ENCODE results near the gene XK.

The XK gene

DNA sequence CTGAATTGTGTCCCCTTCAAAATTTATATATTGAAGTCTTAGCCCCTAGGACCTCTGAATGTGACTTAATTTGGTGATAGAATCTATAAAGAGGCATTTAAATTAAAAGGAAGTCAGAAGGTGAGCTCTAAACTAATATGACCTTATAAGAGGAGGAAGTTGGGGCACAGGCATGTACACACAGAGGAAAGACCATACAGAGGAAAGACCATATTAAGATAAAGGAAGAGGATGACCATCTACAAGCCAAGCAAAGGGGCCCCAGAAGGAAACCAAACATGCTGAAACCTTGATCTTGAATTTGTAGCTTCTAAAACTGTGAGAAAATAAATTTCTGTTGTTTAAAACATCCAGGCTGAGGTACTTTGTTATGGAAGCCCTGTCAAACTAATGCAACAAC, 67.3 kb downstream of the XK start:
- DNase-seq = no peak
- H2BK120ac ChIP-seq (ENCODE audit: insufficient read depth, low read length, poor library complexity) = no peak overlapping the region
- H3K4me3 ChIP-seq (ENCODE audit: low read depth, low read length) = no peak overlapping the region
- H2AK5ac ChIP-seq (ENCODE audit: low read length) = no peak overlapping the region
- no peaks in the 10 kb centered on the region for H3K4me1 ChIP-seq (ENCODE audit: control insufficient read depth in 1 of 2, insufficient read depth in 2 of 2, low read length in 2 of 2)
- H3K9me3 ChIP-seq (ENCODE audit: insufficient read depth, low read depth, low read length) = no peaks in the 10 kb centered on the region
- H4K8ac ChIP-seq (ENCODE audit: low read depth, low read length) = no peak overlapping the region
- no peak overlapping the region for H2AFZ ChIP-seq (ENCODE audit: insufficient read depth, low read length, poor library complexity)
- no peaks in the 10 kb centered on the region for H3K27me3 ChIP-seq (ENCODE audit: insufficient read depth, low read length)
- H3K18ac ChIP-seq (ENCODE audit: low read length) = no peak overlapping the region
- H3K36me3 ChIP-seq (ENCODE audit: control insufficient read depth in 1 of 2, insufficient read depth in 2 of 2, low read length in 2 of 2) = no peaks in the 10 kb centered on the region
- H2BK5ac ChIP-seq (ENCODE audit: low read depth, low read length, poor library complexity) = no peak overlapping the region
- no peak overlapping the region for H3K23ac ChIP-seq (ENCODE audit: low read length)
- H3K79me1 ChIP-seq (ENCODE audit: low read length) = no peaks in the 10 kb centered on the region
- H3K9ac ChIP-seq (ENCODE audit: low read length) = no peak overlapping the region
- no peak overlapping the region for H3K4me2 ChIP-seq (ENCODE audit: low read length)
- no peak overlapping the region for H3K4ac ChIP-seq (ENCODE audit: low read depth, low read length)
- H2BK12ac ChIP-seq (ENCODE audit: low read length) = no peak overlapping the region
- no peak overlapping the region for H3K14ac ChIP-seq (ENCODE audit: low read length)
- no peaks in the 10 kb centered on the region for H3K79me2 ChIP-seq (ENCODE audit: control insufficient read depth, insufficient read depth, low read length, poor library complexity)
- H4K91ac ChIP-seq (ENCODE audit: low read depth, low read length) = no peak overlapping the region
- no peak overlapping the region for H4K12ac ChIP-seq (ENCODE audit: low read depth, low read length)
- H3K27ac ChIP-seq (ENCODE audit: low read depth, low read length) = no peak overlapping the region

DNA sequence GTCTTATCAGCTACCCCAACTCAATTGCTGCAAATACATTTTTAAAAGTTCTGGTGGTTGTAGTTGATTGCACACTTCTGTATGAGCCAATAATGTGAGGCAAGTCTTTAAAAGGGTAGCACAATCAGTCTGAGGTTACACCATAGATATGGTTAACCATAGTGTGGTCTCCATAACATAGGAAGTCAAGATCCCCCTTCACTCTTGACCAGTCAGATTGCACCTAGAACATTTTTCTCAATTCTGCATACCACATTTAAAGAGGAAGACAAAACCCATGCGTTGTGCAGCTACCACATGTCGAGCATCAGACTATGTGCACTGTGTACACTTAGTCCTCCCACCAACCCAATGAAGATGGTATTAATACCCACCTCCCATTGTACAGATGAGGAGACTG, 67.8 kb downstream of the XK start:
- H4K12ac ChIP-seq (ENCODE audit: low read depth, low read length) = no peak overlapping the region
- no peak overlapping the region for H2BK12ac ChIP-seq (ENCODE audit: low read length)
- H2BK120ac ChIP-seq (ENCODE audit: insufficient read depth, low read length, poor library complexity) = no peak overlapping the region
- no peak overlapping the region for H3K4me2 ChIP-seq (ENCODE audit: low read length)
- H3K9ac ChIP-seq (ENCODE audit: low read length) = no peak overlapping the region
- no peak overlapping the region for H2BK5ac ChIP-seq (ENCODE audit: low read depth, low read length, poor library complexity)
- H2AFZ ChIP-seq (ENCODE audit: insufficient read depth, low read length, poor library complexity) = no peak overlapping the region
- WGBS (ENCODE audit: extremely low coverage, insufficient coverage, insufficient read length) = no CpG with 5 or more reads among the region's 2 CpGs
- no peaks in the 10 kb centered on the region for H3K79me1 ChIP-seq (ENCODE audit: low read length)
- no peaks in the 10 kb centered on the region for H3K9me3 ChIP-seq (ENCODE audit: insufficient read depth, low read depth, low read length)
- no peak overlapping the region for H3K4ac ChIP-seq (ENCODE audit: low read depth, low read length)
- H4K91ac ChIP-seq (ENCODE audit: low read depth, low read length) = no peak overlapping the region
- no peak for DNase-seq
- H3K14ac ChIP-seq (ENCODE audit: low read length) = no peak overlapping the region
- no peak overlapping the region for H3K23ac ChIP-seq (ENCODE audit: low read length)
- H3K27ac ChIP-seq (ENCODE audit: low read depth, low read length) = no peak overlapping the region
- no peak overlapping the region for H4K8ac ChIP-seq (ENCODE audit: low read depth, low read length)
- H3K4me3 ChIP-seq (ENCODE audit: low read depth, low read length) = no peak overlapping the region
- no peaks in the 10 kb centered on the region for H3K79me2 ChIP-seq (ENCODE audit: control insufficient read depth, insufficient read depth, low read length, poor library complexity)
- no peak overlapping the region for H3K18ac ChIP-seq (ENCODE audit: low read length)
- H2AK5ac ChIP-seq (ENCODE audit: low read length) = no peak overlapping the region
- no peaks in the 10 kb centered on the region for H3K4me1 ChIP-seq (ENCODE audit: control insufficient read depth in 1 of 2, insufficient read depth in 2 of 2, low read length in 2 of 2)
- no peaks in the 10 kb centered on the region for H3K27me3 ChIP-seq (ENCODE audit: insufficient read depth, low read length)
- H3K36me3 ChIP-seq (ENCODE audit: control insufficient read depth in 1 of 2, insufficient read depth in 2 of 2, low read length in 2 of 2) = no peaks in the 10 kb centered on the region

DNA sequence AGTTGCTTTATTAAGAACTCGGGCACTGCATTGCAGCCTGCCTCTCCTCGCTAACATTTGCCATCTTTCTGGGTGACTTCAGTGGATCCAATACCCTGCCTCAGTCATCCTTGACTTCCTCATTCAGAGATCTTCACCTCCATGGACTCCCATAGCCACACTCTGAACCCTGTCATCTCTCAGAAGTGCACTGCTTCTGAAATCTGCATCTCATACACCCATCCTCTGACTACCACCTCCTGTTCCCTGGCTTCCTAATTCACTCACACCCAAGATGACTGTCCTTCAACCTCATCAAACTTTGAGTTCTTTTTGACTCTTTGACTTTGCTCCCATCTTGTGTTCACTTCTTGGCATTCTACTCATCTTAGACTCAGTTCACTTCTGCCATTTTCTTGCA, 68.9 kb downstream of the XK start:
- H3K36me3 ChIP-seq (ENCODE audit: control insufficient read depth in 1 of 2, insufficient read depth in 2 of 2, low read length in 2 of 2) = no peaks in the 10 kb centered on the region
- no peak overlapping the region for H3K4me3 ChIP-seq (ENCODE audit: low read depth, low read length)
- no peak overlapping the region for H3K27ac ChIP-seq (ENCODE audit: low read depth, low read length)
- no peak overlapping the region for H2AK5ac ChIP-seq (ENCODE audit: low read length)
- no CpG with 5 or more reads among the region's 2 CpGs for WGBS (ENCODE audit: extremely low coverage, insufficient coverage, insufficient read length)
- H2BK5ac ChIP-seq (ENCODE audit: low read depth, low read length, poor library complexity) = no peak overlapping the region
- no peak overlapping the region for H3K4me2 ChIP-seq (ENCODE audit: low read length)
- H2BK12ac ChIP-seq (ENCODE audit: low read length) = no peak overlapping the region
- no peak overlapping the region for H2BK120ac ChIP-seq (ENCODE audit: insufficient read depth, low read length, poor library complexity)
- H2AFZ ChIP-seq (ENCODE audit: insufficient read depth, low read length, poor library complexity) = no peak overlapping the region
- no peak overlapping the region for H3K23ac ChIP-seq (ENCODE audit: low read length)
- no peaks in the 10 kb centered on the region for H3K4me1 ChIP-seq (ENCODE audit: control insufficient read depth in 1 of 2, insufficient read depth in 2 of 2, low read length in 2 of 2)
- H3K14ac ChIP-seq (ENCODE audit: low read length) = no peak overlapping the region
- no peak overlapping the region for H3K18ac ChIP-seq (ENCODE audit: low read length)
- no peak for DNase-seq
- H3K9me3 ChIP-seq (ENCODE audit: insufficient read depth, low read depth, low read length) = no peaks in the 10 kb centered on the region
- H3K79me1 ChIP-seq (ENCODE audit: low read length) = no peaks in the 10 kb centered on the region
- no peak overlapping the region for H3K4ac ChIP-seq (ENCODE audit: low read depth, low read length)
- no peak overlapping the region for H3K9ac ChIP-seq (ENCODE audit: low read length)
- H4K8ac ChIP-seq (ENCODE audit: low read depth, low read length) = no peak overlapping the region
- no peak overlapping the region for H4K12ac ChIP-seq (ENCODE audit: low read depth, low read length)
- H3K79me2 ChIP-seq (ENCODE audit: control insufficient read depth, insufficient read depth, low read length, poor library complexity) = no peaks in the 10 kb centered on the region
- no peaks in the 10 kb centered on the region for H3K27me3 ChIP-seq (ENCODE audit: insufficient read depth, low read length)
- H4K91ac ChIP-seq (ENCODE audit: low read depth, low read length) = no peak overlapping the region

- H3K23ac ChIP-seq (ENCODE audit: low read length) = no peak overlapping the region
- no peak overlapping the region for H2AK5ac ChIP-seq (ENCODE audit: low read length)
- no peak for DNase-seq
- H3K27ac ChIP-seq (ENCODE audit: low read depth, low read length) = no peak overlapping the region
- H3K4me2 ChIP-seq (ENCODE audit: low read length) = no peak overlapping the region
- H3K14ac ChIP-seq (ENCODE audit: low read length) = no peak overlapping the region
- H4K91ac ChIP-seq (ENCODE audit: low read depth, low read length) = no peak overlapping the region
- H2BK12ac ChIP-seq (ENCODE audit: low read length) = no peak overlapping the region
- no peaks in the 10 kb centered on the region for H3K27me3 ChIP-seq (ENCODE audit: insufficient read depth, low read length)
- H3K79me2 ChIP-seq (ENCODE audit: control insufficient read depth, insufficient read depth, low read length, poor library complexity) = no peaks in the 10 kb centered on the region
- H3K9ac ChIP-seq (ENCODE audit: low read length) = no peak overlapping the region
- H3K79me1 ChIP-seq (ENCODE audit: low read length) = no peaks in the 10 kb centered on the region
- no peaks in the 10 kb centered on the region for H3K9me3 ChIP-seq (ENCODE audit: insufficient read depth, low read depth, low read length)
- H2BK120ac ChIP-seq (ENCODE audit: insufficient read depth, low read length, poor library complexity) = no peak overlapping the region
- no peak overlapping the region for H3K4ac ChIP-seq (ENCODE audit: low read depth, low read length)
- no peak overlapping the region for H2BK5ac ChIP-seq (ENCODE audit: low read depth, low read length, poor library complexity)
- no peaks in the 10 kb centered on the region for H3K36me3 ChIP-seq (ENCODE audit: control insufficient read depth in 1 of 2, insufficient read depth in 2 of 2, low read length in 2 of 2)
- H2AFZ ChIP-seq (ENCODE audit: insufficient read depth, low read length, poor library complexity) = no peak overlapping the region
- H3K18ac ChIP-seq (ENCODE audit: low read length) = no peak overlapping the region
- H4K12ac ChIP-seq (ENCODE audit: low read depth, low read length) = no peak overlapping the region
- H4K8ac ChIP-seq (ENCODE audit: low read depth, low read length) = no peak overlapping the region
- no peaks in the 10 kb centered on the region for H3K4me1 ChIP-seq (ENCODE audit: control insufficient read depth in 1 of 2, insufficient read depth in 2 of 2, low read length in 2 of 2)
- H3K4me3 ChIP-seq (ENCODE audit: low read depth, low read length) = no peak overlapping the region
Observed at GRCh38 chrX:37755025-37755424, 69.4 kb downstream of the XK start.

- Histone ChIP-seq H3K9me3 (ENCODE audit: insufficient read depth, low read depth, low read length) (no peaks in the 10 kb centered on the region), H3K36me3 (ENCODE audit: control insufficient read depth in 1 of 2, insufficient read depth in 2 of 2, low read length in 2 of 2) (no peaks in the 10 kb centered on the region), H2BK120ac (ENCODE audit: insufficient read depth, low read length, poor library complexity) (no peak overlapping the region), H3K4me2 (ENCODE audit: low read length) (no peak overlapping the region), H3K18ac (ENCODE audit: low read length) (no peak overlapping the region), H3K27me3 (ENCODE audit: insufficient read depth, low read length) (no peaks in the 10 kb centered on the region), H3K4me1 (ENCODE audit: control insufficient read depth in 1 of 2, insufficient read depth in 2 of 2, low read length in 2 of 2) (no peaks in the 10 kb centered on the region), H4K12ac (ENCODE audit: low read depth, low read length) (no peak overlapping the region), H3K4me3 (ENCODE audit: low read depth, low read length) (no peak overlapping the region), H3K4ac (ENCODE audit: low read depth, low read length) (no peak overlapping the region), H3K23ac (ENCODE audit: low read length) (no peak overlapping the region), H2BK5ac (ENCODE audit: low read depth, low read length, poor library complexity) (no peak overlapping the region), H3K79me2 (ENCODE audit: control insufficient read depth, insufficient read depth, low read length, poor library complexity) (no peaks in the 10 kb centered on the region), H3K14ac (ENCODE audit: low read length) (no peak overlapping the region), H2AFZ (ENCODE audit: insufficient read depth, low read length, poor library complexity) (no peak overlapping the region), H3K79me1 (ENCODE audit: low read length) (no peaks in the 10 kb centered on the region), H4K91ac (ENCODE audit: low read depth, low read length) (no peak overlapping the region), H2AK5ac (ENCODE audit: low read length) (no peak overlapping the region), H2BK12ac (ENCODE audit: low read length) (no peak overlapping the region), H3K27ac (ENCODE audit: low read depth, low read length) (no peak overlapping the region), H3K9ac (ENCODE audit: low read length) (no peak overlapping the region), H4K8ac (ENCODE audit: low read depth, low read length) (no peak overlapping the region)
- no peak for DNase-seq
Observed at GRCh38 chrX:37757082-37757481, 71.5 kb downstream of the XK start.

All from trophoblast cell (in vitro differentiated cells and primary cell).